Activated CD4-positive, alpha-beta memory T cell treated with anti-CD3 and anti-CD28 coated beads for 36 hours (primary cell): ENCODE data around the gene PLET1. TPM values are rescaled to one million over a fixed set of nuclear protein-coding genes. Genes with fewer than 3 reads are reported as not detected.

Experiments used
- CTCF ChIA-PET: fragments of 350-600 bp; sonication (Branson Sonifier 250); formaldehyde crosslinking; loops from one replicate; lab custom pipeline; 2021; ENCODE audit warnings: antibody characterized with exemption, inconsistent platforms; lab: Charles Lee
- POLR2A ChIA-PET: fragments of 350-600 bp; sonication (Branson Sonifier 250); formaldehyde crosslinking; loops from one replicate; lab custom pipeline; 2021; ENCODE audit warnings: antibody characterized with exemption; lab: Charles Lee
- DNase-seq: peaks from one replicate; pipeline ENCODE4 v3.0.0-alpha.2; 2020
- H3K27ac Mint-ChIP-seq: one replicate; pipeline ENCODE4 v1.8.0; 2021; ENCODE audit warnings: mixed read lengths
- H3K27me3 Mint-ChIP-seq: one replicate; pipeline ENCODE4 v1.8.0; 2021; ENCODE audit warnings: mixed read lengths
- H3K36me3 Mint-ChIP-seq: one replicate; pipeline ENCODE4 v1.8.0; 2021; ENCODE audit warnings: mixed read lengths
- H3K4me1 Mint-ChIP-seq: one replicate; pipeline ENCODE4 v1.8.0; 2021; ENCODE audit warnings: low read depth, mixed read lengths
- H3K4me3 Mint-ChIP-seq: one replicate; pipeline ENCODE4 v1.8.0; 2021; ENCODE audit warnings: mild to moderate bottlenecking, mixed read lengths
- H3K9me3 Mint-ChIP-seq: one replicate; pipeline ENCODE4 v1.8.0; 2021; ENCODE audit warnings: mixed read lengths
- intact Hi-C: fragments of 100-400 bp; cut with micrococcal nuclease; formaldehyde crosslinking; loops from one replicate; pipeline ENCODE4 v1.15.1; 2023
- total RNA-seq, 2 experiments: library from RNA; stranded (reverse); gene quantifications; one replicate each; pipeline ENCODE4 v1.2.3, GENCODE V29; 2021

The PLET1 gene
- total RNA-seq, 2 experiments from 2014 or later, result not detected

- Mint-ChIP-seq H3K4me3 (no peak overlapping the region), H3K4me1 (peaks cover 15% of the 10 kb centered on the region), H3K36me3 (no peaks in the 10 kb centered on the region), H3K9me3 (no peaks in the 10 kb centered on the region), H3K27ac (no peak overlapping the region), H3K27me3 (no peaks in the 10 kb centered on the region)
- ChIA-PET CTCF (interaction anchor here (0.7 to 5.9 kb wide), 10 partner anchors 13 to 1008 kb away, joined by 3 to 238 read pairs (median 16); partner anchors contain the start of gene PTS), POLR2A (interaction anchor here (0.6 kb wide), 1 partner anchor 129 kb away, joined by 3 read pairs; no protein-coding TSS in a partner anchor)
- DNase-seq, result no peak
- intact Hi-C loops, result loop anchor here (2.0 to 10.0 kb wide), 3 partner anchors 55 to 679 kb away; partner anchors contain the start of genes PTS, SDHD, SIK2 and TIMM8B
Measured at GRCh38 chr11:112281726-112282125, 21.1 kb upstream of the PLET1 start.

GRCh38 chr11:112280268-112281126, 19.8 kb upstream of the PLET1 start:
- POLR2A ChIA-PET, result interaction anchor here (0.9 kb wide), 1 partner anchor 52 kb away, joined by 3 read pairs; no protein-coding TSS in a partner anchor
- intact Hi-C loops, result loop anchor here (1.0 to 10.0 kb wide), 7 partner anchors 54 to 678 kb away; partner anchors contain the start of genes CFAP68, FDXACB1, PTS and SDHD
- peak overlapping the region; percentile 65 for H3K27ac Mint-ChIP-seq
- peaks cover 15% of the 10 kb centered on the region for H3K4me1 Mint-ChIP-seq
- H3K36me3 Mint-ChIP-seq, result no peaks in the 10 kb centered on the region
- no peaks in the 10 kb centered on the region for H3K27me3 Mint-ChIP-seq
- peak; percentile 73 for DNase-seq
- H3K4me3 Mint-ChIP-seq, result peak overlapping the region; percentile 84
- no peaks in the 10 kb centered on the region for H3K9me3 Mint-ChIP-seq
- CTCF ChIA-PET, result interaction anchor here (0.5 to 5.9 kb wide), 53 partner anchors 8 to 1597 kb away, joined by 3 to 238 read pairs (median 4); partner anchors contain the start of genes ALG9, PLET1, PTS and TTC12

- H3K4me3 Mint-ChIP-seq, result peak overlapping the region; percentile 84
- CTCF ChIA-PET, result interaction anchor here (0.5 to 5.9 kb wide), 51 partner anchors 9 to 1598 kb away, joined by 3 to 238 read pairs (median 4); partner anchors contain the start of genes ALG9, PLET1, PTS and TTC12
- H3K36me3 Mint-ChIP-seq, result no peaks in the 10 kb centered on the region
- peak; percentile 82 for DNase-seq
- H3K4me1 Mint-ChIP-seq, result peaks cover 15% of the 10 kb centered on the region
- POLR2A ChIA-PET, result interaction anchor here (0.9 kb wide), 1 partner anchor 52 kb away, joined by 3 read pairs; no protein-coding TSS in a partner anchor
- no peak overlapping the region for H3K27ac Mint-ChIP-seq
- no peaks in the 10 kb centered on the region for H3K9me3 Mint-ChIP-seq
- intact Hi-C loops, result loop anchor here (1.0 to 10.0 kb wide), 7 partner anchors 53 to 678 kb away; partner anchors contain the start of genes CFAP68, FDXACB1, PTS and SDHD
- no peaks in the 10 kb centered on the region for H3K27me3 Mint-ChIP-seq
Measured at GRCh38 chr11:112279901-112280267, 19.2 kb upstream of the PLET1 start.

- intact Hi-C loops, result no loop called here
- H3K27ac Mint-ChIP-seq, result no peak overlapping the region
- no peak for DNase-seq
- H3K27me3 Mint-ChIP-seq, result no peaks in the 10 kb centered on the region
- no peak overlapping the region for H3K4me3 Mint-ChIP-seq
- H3K36me3 Mint-ChIP-seq, result no peaks in the 10 kb centered on the region
- no peaks in the 10 kb centered on the region for H3K9me3 Mint-ChIP-seq
- H3K4me1 Mint-ChIP-seq, result peaks cover 15% of the 10 kb centered on the region
- ChIA-PET POLR2A (no interaction called here), CTCF (interaction anchor here (0.6 to 5.9 kb wide), 11 partner anchors 10 to 1011 kb away, joined by 3 to 238 read pairs (median 9); no protein-coding TSS in a partner anchor)
Measured at GRCh38 chr11:112278803-112279202, 18.1 kb upstream of the PLET1 start.

- no peaks in the 10 kb centered on the region for H3K9me3 Mint-ChIP-seq
- peaks cover 15% of the 10 kb centered on the region for H3K4me1 Mint-ChIP-seq
- ChIA-PET POLR2A (no interaction called here), CTCF (interaction anchor here (4.8 to 5.9 kb wide), 2 partner anchors 11 to 59 kb away, joined by 26 to 238 read pairs; no protein-coding TSS in a partner anchor)
- no peak overlapping the region for H3K4me3 Mint-ChIP-seq
- no peaks in the 10 kb centered on the region for H3K27me3 Mint-ChIP-seq
- H3K27ac Mint-ChIP-seq, result no peak overlapping the region
- intact Hi-C loops, result no loop called here
- no peaks in the 10 kb centered on the region for H3K36me3 Mint-ChIP-seq
- no peak for DNase-seq
Measured at GRCh38 chr11:112277941-112278340, 17.3 kb upstream of the PLET1 start.

- ChIA-PET CTCF (interaction anchor here (0.8 to 4.8 kb wide), 4 partner anchors 10 to 58 kb away, joined by 3 to 26 read pairs (median 6); no protein-coding TSS in a partner anchor), POLR2A (no interaction called here)
- Mint-ChIP-seq H3K9me3 (no peaks in the 10 kb centered on the region), H3K27ac (no peak overlapping the region), H3K4me1 (peaks cover 14% of the 10 kb centered on the region), H3K4me3 (no peak overlapping the region), H3K27me3 (no peaks in the 10 kb centered on the region), H3K36me3 (no peaks in the 10 kb centered on the region)
- intact Hi-C loops, result no loop called here
- no peak for DNase-seq
Measured at GRCh38 chr11:112277029-112277428, 16.4 kb upstream of the PLET1 start.

GRCh38 chr11:112274007-112274783, 13.5 kb upstream of the PLET1 start:
- no peaks in the 10 kb centered on the region for H3K4me1 Mint-ChIP-seq
- POLR2A ChIA-PET, result no interaction called here
- no peaks in the 10 kb centered on the region for H3K9me3 Mint-ChIP-seq
- H3K27ac Mint-ChIP-seq, result no peak overlapping the region
- CTCF ChIA-PET, result interaction anchor here (1.0 kb wide), 1 partner anchor 53 kb away, joined by 3 read pairs; no protein-coding TSS in a partner anchor
- no peaks in the 10 kb centered on the region for H3K36me3 Mint-ChIP-seq
- H3K27me3 Mint-ChIP-seq, result no peaks in the 10 kb centered on the region
- no peak for DNase-seq
- no peak overlapping the region for H3K4me3 Mint-ChIP-seq
- intact Hi-C loops, result no loop called here

- no peaks in the 10 kb centered on the region for H3K9me3 Mint-ChIP-seq
- ChIA-PET CTCF (interaction anchor here (1.3 kb wide), 1 partner anchor 53 kb away, joined by 3 read pairs; no protein-coding TSS in a partner anchor), POLR2A (no interaction called here)
- no peaks in the 10 kb centered on the region for H3K36me3 Mint-ChIP-seq
- no peaks in the 10 kb centered on the region for H3K27me3 Mint-ChIP-seq
- H3K4me3 Mint-ChIP-seq, result no peak overlapping the region
- intact Hi-C loops, result no loop called here
- no peak for DNase-seq
- H3K4me1 Mint-ChIP-seq, result no peaks in the 10 kb centered on the region
- H3K27ac Mint-ChIP-seq, result no peak overlapping the region
Measured at GRCh38 chr11:112273066-112273465, 12.4 kb upstream of the PLET1 start.

GRCh38 chr11:112271242-112271641, 10.6 kb upstream of the PLET1 start:
- Mint-ChIP-seq H3K4me1 (no peaks in the 10 kb centered on the region), H3K4me3 (no peak overlapping the region), H3K27ac (no peak overlapping the region), H3K36me3 (no peaks in the 10 kb centered on the region), H3K9me3 (no peaks in the 10 kb centered on the region), H3K27me3 (no peaks in the 10 kb centered on the region)
- DNase-seq, result no peak
- ChIA-PET POLR2A (interaction anchor here (0.6 kb wide), 1 partner anchor 8 kb away, joined by 4 read pairs; no protein-coding TSS in a partner anchor), CTCF (interaction anchor here (1.9 kb wide), 1 partner anchor 9 kb away, joined by 12 read pairs; no protein-coding TSS in a partner anchor)
- intact Hi-C loops, result no loop called here

- Mint-ChIP-seq H3K36me3 (no peaks in the 10 kb centered on the region), H3K4me3 (no peak overlapping the region), H3K27me3 (no peaks in the 10 kb centered on the region), H3K4me1 (no peaks in the 10 kb centered on the region), H3K27ac (no peak overlapping the region), H3K9me3 (no peaks in the 10 kb centered on the region)
- no peak for DNase-seq
- intact Hi-C loops, result no loop called here
- CTCF ChIA-PET, result interaction anchor here (1.9 kb wide), 1 partner anchor 9 kb away, joined by 12 read pairs; no protein-coding TSS in a partner anchor
- POLR2A ChIA-PET, result interaction anchor here (0.6 kb wide), 1 partner anchor 8 kb away, joined by 4 read pairs; no protein-coding TSS in a partner anchor
Measured at GRCh38 chr11:112270551-112271180, 10.0 kb upstream of the PLET1 start.

GRCh38 chr11:112269139-112269538, 8.5 kb upstream of the PLET1 start:
- no peaks in the 10 kb centered on the region for H3K36me3 Mint-ChIP-seq
- H3K4me3 Mint-ChIP-seq, result no peak overlapping the region
- CTCF ChIA-PET, result interaction anchor here (1.9 kb wide), 1 partner anchor 11 kb away, joined by 7 read pairs; no protein-coding TSS in a partner anchor
- no peak for DNase-seq
- POLR2A ChIA-PET, result interaction anchor here (0.5 kb wide), 1 partner anchor 18 kb away, joined by 3 read pairs; no protein-coding TSS in a partner anchor
- no peak overlapping the region for H3K27ac Mint-ChIP-seq
- H3K27me3 Mint-ChIP-seq, result no peaks in the 10 kb centered on the region
- no peaks in the 10 kb centered on the region for H3K9me3 Mint-ChIP-seq
- intact Hi-C loops, result no loop called here
- H3K4me1 Mint-ChIP-seq, result no peaks in the 10 kb centered on the region
